Measurements from ENCODE around the gene ERG.

The ERG gene

DNA sequence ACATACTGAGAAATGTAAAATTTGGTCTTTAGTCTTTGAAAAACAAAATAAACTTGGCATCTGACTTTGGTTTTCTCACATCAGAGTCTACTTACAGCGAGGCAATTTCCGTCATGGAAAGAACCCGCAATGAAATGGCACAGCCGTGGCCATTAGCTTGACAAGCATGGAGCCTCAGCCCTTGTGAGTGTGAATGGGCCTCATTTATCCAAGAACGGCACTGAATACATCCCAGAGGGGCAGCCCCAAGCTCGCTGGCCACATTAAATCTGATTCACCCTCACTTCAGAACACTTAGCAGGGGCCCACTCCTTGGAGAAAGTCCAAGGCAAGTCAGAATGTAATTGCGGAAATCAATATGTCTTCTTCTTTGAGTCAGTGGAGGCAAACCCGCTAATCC is 64.8 kb downstream of the ERG start:
- DNase-seq (ENCODE audit: low read depth), result no peak

DNA sequence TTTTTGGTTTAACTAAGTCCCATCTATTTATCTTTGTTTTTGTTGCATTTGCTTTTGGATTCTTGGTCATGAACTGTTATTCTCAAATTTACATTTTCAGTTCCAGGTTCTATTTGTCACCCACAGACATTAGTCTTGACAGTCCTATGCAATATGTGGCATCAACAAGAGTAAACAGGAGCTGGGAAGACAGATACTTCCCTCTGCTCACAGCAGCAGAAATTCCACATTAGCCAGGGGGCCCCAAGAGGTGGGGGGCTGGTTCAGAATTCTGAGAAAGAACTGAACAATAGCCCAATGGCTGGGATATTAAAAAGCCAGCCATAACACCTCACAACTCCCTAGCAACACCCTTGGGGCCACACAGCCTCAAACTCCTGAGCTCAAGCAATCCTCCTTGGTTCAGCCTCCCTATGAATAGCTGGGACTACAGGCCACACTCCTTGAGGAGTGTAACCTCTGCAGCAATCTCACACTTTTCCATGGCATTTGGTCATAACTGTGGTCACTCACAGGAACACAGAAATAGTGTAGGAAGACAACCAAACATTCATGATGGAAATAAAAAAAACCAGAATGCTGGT is 67.8 kb downstream of the ERG start:
- DNase-seq (ENCODE audit: low read depth), result no peak

DNA sequence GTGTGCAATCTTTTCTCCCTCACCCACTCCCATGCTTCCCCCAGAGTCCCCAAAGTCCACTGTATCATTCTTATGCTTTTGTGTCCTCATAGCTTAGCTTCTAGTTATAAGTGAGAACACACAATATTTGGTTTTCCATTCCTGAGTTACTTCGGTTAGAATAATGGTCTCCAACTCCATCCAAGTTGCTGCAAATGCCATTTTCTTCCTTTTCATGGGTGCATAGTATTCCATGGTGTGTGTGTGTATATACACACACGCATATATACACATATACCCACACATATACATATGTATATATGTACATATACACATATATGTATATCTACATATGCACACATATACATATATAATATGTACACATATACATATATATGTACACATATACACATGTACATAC is 69.3 kb downstream of the ERG start:
- DNase-seq (ENCODE audit: low read depth), result no peak

DNA sequence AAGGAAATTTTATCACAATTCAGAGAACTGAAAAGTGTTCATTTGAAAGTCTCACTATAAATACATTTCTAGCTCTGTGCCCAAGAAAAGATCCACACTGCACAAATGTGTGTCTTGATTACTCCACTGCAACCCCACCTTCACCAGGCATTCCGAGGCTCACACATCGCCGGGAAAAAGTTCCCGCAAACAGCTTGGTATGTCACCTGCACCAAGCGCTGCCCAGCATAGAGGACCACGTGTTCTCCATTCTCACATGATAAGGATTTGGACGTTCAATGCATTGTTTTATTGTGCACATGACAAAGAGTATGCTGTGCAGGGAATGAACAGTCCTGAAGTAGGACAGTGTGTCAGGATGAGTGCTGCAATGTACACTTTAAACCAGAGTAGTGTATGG is 70.1 kb downstream of the ERG start:
- no peak for DNase-seq (ENCODE audit: low read depth)

DNA sequence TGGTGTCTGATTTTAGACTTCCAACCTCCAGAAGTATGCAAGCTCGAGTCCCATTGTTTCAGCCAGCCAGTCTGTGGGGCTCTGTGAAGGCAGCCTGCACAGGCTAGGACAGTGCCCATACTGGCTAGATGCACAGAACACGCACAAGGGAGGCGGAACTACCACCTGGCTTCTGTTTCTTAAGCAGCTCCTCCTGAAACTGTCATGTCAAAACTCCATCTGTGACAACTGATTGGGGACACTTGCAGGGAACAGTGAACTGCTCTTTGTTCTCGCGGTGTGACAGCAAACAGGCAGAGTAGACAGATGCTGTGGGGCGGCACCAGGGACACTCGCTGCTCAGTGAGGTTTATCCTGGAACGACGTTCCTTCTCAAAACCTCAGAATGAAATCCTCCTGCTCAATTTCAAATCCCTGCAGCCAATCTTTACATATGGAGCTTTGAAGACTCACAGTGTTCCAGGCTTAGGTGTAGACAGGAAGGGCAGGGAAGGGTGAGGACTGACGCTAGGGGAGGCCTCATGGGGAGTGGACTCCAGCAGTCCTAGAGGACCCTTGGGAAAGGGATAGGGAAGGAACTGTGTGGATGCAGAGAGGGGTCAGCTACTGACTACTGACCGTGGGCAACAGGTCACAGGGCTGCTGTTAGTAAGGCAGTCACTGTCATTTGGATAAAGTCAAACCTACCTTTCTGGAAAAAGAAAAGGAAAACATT is 73.8 kb downstream of the ERG start:
- DNase-seq (ENCODE audit: low read depth), result no peak

DNA sequence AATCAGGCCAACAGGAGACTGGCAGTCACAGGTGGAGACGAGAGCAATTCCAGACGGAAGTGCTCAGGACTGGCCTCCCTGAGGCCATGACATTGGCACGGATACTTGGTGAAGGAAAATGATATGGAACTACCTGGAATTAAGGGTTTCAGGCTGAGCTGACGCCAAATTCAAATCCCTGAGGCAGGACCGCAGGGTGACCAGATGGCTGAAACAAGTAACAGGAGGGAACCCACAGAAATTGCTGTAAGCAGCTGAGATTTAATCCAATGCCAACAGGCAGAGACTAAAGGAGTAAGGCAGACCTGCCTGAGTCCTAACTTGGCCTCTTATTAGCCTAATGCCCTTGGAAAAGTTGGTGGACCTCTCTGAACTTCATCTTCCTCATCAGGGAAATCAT is 76.2 kb downstream of the ERG start:
- DNase-seq (ENCODE audit: low read depth), result no peak

DNA sequence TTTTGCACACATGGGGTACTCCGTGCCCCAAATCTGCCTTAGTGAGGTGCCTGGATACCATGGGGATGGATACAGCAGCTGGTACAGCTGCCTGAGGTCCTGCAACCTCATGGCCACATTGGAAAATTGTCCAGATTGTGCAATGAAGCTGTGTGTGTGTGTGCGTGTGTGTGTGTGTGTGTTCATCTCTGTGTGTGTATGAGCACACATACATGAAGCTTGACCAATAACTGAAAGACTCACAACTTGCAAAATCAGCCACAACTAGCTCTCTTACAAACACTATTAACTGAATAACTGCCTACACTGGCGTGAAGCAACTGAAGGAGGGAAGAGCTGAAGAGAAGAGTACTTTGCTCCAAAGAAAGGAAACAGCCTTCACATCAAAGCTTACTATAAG is 78.1 kb downstream of the ERG start:
- DNase-seq (ENCODE audit: low read depth), result no peak

DNA sequence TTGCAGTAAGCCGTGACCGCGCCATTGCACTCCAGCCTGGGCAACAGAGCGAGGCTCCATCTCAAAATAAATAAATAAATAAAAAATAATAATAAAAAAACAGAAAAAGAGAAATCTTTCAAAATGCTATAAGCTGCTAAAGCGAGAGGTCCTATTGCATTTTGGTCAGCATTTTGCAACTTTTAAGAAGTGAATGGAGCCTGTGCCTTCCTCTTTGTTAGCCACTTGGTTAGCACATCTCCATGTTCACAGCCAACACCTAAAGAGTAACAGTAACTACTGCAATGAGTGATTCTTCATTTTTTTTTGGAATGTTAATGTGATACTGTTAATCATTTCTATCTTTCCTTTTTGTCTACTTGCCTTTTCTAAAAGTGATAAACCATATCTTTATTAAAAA is 80.6 kb downstream of the ERG start:
- no peak for DNase-seq (ENCODE audit: low read depth)

DNA sequence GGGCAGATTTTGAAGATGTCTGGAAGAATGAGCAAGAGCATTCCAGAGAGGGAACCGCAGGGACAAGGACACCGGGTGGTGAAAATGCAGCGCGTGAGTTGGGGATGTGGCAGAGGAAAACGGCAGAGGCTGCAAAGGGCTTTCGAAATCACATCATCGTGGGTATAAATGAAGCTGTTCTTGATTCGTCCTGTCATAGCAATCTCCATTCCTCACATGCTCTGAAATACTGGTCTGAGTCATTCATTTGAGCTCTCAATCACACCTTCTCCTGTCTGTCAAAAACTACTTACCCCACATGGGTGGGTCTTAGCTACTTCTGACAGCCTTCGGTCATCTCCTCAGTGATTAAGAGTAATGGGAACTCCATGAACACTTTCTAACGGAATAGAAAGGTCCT is 81.5 kb downstream of the ERG start:
- no peak for DNase-seq (ENCODE audit: low read depth)

DNA sequence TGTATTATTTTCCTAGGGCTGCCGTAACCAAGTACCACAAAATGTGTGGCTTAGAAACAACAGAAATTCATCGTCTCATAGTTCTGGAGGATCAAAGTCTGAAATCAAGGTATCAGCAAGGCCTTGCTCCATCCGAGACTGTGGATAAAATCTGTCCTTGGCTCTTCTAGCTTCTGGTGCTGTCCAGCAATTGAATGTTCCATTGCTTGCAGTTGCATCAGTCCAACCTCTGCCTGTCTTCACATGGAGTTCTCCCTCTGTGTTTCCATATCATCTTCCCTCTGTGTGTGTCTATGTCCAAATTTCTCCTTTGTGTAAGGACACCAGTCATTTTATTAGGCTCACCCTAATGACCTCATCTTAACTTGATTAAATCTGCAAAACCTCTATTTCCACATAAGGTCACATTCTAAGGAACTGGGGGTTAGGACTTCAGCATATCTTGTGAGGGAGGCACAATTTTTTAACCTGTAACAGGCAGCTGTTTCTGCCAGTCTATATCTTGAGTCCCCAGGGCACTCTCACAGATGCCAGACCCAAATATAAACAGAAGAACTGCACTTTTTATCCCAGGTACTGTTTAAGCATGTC is 84.2 kb downstream of the ERG start:
- DNase-seq (ENCODE audit: low read depth), result no peak

DNA sequence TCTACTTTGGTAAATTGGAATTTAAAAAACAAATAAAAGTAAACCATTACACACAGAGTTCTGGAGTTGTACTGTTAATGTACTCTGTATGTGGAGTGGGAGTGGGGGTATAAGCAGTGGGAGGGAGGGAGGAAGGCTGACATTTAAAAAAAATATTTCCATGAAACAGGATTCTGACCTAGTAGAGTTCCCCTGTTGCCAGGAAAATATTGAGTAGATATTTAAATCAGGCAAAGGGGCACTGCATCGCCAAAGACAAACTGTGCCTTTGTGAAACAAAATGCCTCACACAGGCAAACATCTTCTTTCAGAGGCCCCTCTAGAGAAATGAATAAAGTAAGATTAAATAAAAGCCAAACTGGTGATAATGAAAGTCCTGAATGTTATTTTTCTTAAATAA is 87.8 kb downstream of the ERG start:
- no peak for DNase-seq (ENCODE audit: low read depth)

DNA sequence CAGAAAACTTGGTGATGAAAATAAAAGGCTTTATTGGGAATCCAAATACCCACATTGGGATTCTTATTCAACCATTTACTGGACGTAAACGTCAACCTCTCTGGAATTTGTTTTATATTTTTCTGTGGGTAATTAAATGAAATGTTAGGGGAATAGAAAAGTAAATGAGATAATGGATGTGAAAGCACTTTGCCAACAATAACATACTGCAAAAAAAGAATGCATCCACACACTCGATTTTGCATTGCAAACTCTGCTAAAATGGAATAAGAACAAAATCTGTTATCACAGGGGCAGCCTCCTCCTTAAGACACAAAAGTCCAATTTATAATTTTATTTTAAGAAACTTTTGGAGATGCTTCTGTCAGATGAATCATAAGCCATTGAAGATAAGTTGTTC is 88.4 kb downstream of the ERG start:
- no peak for DNase-seq (ENCODE audit: low read depth)

DNA sequence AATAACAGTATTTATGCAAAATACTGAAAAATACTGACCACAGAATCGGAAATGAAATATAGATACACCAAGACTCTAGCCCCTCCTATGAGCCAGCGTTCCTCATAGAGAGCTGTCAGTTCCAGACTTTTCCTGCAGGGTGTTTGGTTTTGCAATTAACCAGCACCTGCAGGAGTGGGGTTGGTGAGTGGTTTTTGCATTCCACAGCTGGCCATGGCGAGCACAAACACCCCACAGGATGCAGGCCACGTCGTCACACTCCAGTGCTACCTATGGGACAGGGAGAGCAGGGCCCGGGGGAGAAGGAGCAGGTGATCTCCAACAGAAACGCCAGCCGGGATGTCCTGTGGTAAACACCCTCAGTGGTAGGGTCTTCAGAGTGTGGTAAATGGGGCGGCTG is 94.1 kb downstream of the ERG start:
- no peak for DNase-seq (ENCODE audit: low read depth)

DNA sequence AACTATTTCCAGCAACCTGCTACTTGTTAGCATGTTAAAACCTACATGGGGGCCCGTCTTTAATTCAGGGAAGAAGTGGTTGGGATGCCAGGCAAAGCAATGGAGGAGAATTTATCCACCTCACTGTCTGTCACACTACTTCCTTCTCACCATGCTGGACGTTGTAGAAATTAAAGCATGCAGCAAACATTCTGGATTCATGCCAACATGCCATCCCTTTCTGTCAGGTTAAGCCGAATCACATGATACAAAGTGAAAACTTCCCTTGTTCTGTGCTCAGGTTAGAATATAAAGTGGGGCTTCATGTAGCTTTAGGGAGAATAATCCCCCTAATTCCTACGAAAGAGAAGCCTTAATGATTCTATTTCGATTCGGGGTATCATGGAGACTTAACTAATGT is 95.5 kb downstream of the ERG start:
- no peak for DNase-seq (ENCODE audit: low read depth)

DNA sequence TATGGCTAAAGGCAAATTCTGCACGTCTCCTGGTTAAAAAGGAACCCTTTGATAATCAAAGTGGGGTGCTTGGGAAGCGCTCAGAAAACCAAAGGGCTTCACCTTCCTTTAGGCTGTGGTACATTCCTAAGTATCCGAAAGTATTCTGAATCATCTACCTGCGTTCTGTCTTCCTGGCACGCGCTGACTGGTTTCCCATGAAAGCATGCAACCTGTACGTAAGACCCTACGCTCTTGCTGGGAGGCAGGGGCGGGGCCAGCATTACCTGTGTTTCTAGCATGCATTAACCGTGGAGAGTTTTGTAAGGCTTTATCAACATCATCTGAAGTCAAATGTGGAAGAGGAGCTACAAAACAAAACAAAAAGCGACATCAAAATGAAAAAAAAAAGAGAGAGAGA is 96.0 kb downstream of the ERG start:
- DNase-seq (ENCODE audit: low read depth), result no peak

DNA sequence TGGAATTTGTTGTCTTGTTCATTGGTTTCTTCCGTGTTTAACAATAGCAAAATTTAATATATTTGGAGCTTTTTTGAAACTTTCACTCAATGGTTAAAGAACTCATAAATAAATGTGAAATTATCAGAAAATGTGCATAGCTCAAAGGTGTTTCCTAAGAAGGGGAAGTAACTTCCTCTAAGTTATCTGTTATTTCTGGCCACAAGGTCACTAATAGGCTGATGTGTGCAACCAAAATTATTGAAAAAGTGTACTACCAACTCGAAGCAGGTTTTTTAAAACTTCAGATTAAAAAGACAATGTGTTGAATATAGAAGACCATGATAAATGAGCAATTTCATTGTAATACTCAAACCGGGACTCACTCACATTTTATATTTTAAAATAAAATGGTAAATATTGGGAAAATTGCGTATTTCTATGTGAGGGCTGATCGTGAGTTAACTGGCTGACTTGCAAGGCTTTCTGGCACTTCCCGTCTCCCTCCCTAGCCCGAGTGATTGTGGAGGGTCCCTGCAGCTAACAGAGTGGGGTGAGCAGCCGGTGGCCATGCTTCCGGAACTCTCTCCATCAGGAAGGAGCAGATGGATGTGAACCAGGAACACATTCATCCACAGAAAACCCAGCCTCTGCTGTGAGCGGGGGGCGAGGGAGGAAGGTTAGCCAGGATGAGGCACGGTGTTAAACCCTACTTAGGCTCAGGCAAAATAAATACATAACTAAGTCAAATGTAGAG is 96.9 kb downstream of the ERG start:
- no peak for DNase-seq (ENCODE audit: low read depth)

DNA sequence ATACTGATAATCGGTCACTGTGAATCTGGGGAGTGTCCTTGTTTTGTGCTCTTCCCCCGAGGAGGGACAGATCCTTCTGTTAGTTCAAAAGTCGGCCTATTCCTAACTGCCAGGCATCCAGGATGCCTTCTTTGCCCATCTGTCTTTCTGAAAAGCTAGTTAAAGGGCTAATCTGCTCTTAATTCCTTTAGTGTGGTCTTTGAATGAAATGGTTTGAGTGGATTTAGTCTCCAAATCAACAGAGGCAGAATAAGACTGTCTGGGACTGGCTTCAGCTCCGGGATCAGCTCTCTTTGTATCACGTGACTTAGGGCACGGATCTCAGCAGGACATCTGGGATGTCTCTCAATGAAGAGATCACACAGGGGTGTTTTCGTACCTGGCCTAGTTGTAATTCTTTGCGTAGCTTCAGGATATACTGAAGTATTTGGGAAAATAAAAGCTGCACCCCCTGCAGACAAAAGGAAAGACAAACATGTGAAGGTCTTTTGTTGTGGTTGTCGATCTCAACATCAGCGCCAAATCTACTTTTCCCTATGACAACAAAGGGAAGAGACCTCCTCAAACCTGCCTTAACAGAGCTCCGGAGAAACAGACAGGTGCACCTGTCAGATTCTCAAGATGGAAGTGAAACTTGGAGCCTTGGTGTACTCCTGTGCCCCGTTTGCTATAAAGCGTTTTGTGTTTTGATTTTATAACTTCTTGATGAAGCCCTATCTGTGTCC is 97.9 kb downstream of the ERG start:
- no peak for DNase-seq (ENCODE audit: low read depth)

DNA sequence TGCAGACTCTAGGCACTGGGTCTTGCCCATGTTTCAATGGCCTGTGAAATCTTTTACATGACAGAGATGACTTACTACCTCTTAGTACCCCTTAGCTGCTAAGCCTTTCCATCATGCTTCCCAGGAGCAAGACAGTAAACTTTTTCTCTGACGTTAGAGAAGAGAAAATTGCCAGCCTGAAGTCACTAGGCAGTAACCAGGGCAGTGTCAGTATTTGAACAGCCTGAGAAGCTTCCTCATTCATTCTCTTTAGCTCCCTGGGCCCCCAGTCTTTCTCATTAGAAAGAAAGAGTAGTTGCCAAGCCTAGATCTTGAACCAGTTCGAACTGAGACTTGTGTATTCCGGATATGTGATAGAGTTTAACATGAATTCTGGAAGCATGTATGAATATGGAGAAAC is 99.2 kb downstream of the ERG start:
- no peak for DNase-seq (ENCODE audit: low read depth)

DNA sequence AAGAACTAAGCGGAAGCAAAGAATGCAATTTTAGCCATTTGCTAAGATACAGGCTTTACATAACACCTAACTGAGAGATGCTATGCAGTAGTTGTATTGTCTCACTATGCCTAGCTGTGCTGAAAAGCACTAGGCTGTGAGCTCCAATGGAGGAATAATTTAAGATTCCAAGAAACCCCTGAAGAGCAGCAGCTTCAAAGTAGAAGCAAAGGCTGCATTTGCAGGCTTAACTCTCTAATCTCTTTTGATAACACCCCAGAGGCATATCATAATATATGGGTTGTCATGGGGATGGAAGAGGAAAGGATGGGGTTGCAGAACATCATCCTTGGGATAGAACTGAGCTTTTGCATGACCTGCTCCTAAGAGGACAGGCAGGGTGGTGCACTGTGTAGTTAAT is 102.0 kb downstream of the ERG start:
- DNase-seq (ENCODE audit: low read depth), result no peak

DNA sequence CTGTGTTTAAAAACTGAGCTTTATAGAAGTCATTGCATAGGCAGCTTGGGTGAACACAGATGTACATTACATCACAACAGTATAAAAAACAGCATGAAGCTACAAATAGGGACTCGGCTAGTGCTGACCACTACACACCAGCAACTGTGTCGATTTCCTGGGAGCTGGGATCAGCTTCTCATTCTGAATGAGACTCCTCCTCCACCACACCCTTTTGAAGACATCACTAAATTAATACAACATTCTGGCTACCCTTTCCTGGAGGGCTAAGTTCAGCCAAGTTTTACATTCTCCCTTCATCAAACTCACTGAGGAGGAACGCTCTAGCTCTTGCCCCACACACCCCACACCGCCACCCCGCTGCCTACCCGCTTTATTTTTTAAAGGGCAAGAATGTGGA is 102.7 kb downstream of the ERG start:
- DNase-seq (ENCODE audit: low read depth), result no peak

DNA sequence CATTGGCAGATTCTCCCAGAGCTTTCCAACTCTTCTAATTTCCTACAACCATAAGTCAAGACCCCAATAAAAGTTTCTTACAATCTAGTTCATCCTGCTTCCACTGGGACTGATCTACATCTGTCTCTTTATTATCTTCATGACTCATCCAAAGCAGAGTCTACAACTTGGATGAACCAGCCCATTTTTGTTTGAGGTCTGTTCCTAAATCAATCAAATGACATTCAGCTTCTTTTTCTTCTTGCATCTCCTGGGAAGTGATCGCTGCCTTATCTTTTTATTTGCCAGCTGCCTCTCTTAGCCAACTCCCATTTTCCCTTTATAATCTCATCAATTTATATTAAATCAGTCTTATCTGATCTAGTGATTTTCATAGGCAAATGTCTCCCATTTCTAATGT is 105.6 kb downstream of the ERG start:
- DNase-seq (ENCODE audit: low read depth), result no peak

DNA sequence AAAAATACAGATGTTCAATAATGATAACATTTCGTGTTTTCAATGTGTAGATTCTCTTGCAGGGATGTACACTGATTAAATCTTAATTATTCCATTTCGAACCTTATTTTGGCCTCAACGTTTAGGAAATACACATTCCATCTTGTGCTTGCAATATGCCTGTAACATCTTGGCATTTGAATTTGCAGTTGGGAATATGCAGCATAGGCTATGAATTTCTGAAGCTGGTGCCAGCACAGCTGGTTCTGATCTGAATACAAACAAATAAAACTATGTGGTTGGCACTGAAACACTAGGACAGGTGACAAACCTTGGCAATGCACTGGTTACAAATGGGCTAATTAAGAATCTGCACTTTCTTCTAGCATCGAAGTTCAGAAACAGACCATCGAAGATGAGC is 108.4 kb downstream of the ERG start:
- no peak for DNase-seq (ENCODE audit: low read depth)

DNA sequence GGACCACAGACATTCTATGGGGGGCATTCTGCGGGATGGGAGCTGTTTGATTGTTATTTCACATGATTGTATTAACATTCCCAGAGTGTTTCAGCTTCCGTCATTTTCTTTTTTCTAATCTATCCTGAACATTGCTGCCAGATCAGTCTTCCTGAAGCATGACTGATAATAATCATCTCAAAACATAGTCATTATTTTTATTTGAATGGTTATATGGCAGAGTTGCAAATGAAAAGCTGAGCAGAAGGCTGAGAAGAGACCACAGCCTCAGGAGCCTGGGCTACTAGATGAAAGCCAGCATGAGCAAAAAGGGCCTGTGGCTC is 109.0 kb downstream of the ERG start:
- no peak for DNase-seq (ENCODE audit: low read depth)

All from iris pigment epithelial cell (primary cell).